ENCODE measurements around the gene GABRR3.

The GABRR3 gene

DNA sequence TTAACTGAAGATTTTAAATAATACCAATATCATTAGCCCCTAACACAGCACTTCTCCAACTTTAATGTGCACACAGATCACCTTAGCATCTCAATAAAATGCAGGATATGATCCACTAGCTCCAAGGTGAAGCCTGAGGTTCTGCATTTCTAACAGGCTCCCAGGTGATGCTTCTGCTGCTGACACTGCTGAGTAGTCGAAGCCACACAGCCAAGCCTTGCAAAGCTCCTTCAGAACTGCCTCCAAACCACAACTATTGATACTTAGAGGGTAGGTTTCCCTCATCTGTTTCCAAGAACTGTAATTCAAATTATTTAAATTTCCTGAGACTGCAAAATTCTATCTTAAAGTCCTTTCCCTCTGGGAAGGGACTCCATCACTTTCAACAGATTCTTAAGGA, 66.7 kb downstream of the GABRR3 start:
- TF ChIP-seq, protein P1, sequence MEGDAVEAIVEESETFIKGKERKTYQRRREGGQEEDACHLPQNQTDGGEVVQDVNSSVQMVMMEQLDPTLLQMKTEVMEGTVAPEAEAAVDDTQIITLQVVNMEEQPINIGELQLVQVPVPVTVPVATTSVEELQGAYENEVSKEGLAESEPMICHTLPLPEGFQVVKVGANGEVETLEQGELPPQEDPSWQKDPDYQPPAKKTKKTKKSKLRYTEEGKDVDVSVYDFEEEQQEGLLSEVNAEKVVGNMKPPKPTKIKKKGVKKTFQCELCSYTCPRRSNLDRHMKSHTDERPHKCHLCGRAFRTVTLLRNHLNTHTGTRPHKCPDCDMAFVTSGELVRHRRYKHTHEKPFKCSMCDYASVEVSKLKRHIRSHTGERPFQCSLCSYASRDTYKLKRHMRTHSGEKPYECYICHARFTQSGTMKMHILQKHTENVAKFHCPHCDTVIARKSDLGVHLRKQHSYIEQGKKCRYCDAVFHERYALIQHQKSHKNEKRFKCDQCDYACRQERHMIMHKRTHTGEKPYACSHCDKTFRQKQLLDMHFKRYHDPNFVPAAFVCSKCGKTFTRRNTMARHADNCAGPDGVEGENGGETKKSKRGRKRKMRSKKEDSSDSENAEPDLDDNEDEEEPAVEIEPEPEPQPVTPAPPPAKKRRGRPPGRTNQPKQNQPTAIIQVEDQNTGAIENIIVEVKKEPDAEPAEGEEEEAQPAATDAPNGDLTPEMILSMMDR (IDR thresholded peaks at IDR 0.05; ENCODE audit: low read depth, low read length) = no peak
- no peak for DNase-seq (ENCODE audit: extremely low read depth, low read depth)

DNA sequence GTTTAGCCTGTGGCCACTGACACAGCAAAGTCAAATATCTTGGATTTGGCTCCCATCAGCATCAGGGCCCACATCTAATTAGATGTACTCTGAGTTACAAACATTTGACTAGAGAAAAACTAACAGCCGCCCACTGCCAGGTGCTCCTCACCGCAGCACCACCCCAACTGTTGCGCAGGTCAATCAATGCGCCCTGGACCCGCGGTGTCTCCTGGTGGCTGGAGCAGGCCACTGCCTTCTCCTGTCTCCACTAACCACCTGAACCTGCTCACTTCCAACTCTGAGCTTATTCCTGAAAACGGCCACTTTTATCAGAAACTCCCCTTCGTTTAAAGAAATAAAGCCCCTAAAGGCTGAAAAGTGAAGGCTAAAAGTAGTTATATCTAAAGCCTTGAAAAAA, 67.1 kb downstream of the GABRR3 start:
- no peak for DNase-seq (ENCODE audit: extremely low read depth, low read depth)
- TF ChIP-seq, protein P1 (IDR thresholded peaks at IDR 0.05; ENCODE audit: low read depth, low read length) = no peak

- no peak for DNase-seq (ENCODE audit: extremely low read depth, low read depth)
- TF ChIP-seq, protein P1 (IDR thresholded peaks at IDR 0.05; ENCODE audit: low read depth, low read length) = no peak
Measured at GRCh38 chr3:97960993-97961766, 73.9 kb downstream of the GABRR3 start.

DNA sequence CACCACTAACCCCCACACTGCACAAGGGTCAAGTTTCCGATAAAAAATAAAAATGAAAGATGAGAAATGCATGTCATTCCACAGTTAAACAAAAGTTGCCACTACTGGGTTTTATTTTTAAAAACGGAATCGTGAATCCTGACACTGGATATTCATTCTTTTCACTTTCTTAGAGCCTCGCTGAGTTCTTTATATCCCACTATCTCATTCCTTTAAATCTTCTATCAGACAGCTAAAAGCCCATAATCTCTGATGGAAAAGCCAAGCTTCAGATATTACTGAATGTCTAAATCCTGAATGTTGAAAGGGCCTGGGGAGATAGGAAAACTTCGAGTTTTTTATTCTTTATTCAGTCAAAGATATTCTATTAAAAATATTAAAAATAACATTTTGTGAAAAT, 74.6 kb downstream of the GABRR3 start:
- TF ChIP-seq, protein P1 (IDR thresholded peaks at IDR 0.05; ENCODE audit: low read depth, low read length) = no peak
- no peak for DNase-seq (ENCODE audit: extremely low read depth, low read depth)

DNA sequence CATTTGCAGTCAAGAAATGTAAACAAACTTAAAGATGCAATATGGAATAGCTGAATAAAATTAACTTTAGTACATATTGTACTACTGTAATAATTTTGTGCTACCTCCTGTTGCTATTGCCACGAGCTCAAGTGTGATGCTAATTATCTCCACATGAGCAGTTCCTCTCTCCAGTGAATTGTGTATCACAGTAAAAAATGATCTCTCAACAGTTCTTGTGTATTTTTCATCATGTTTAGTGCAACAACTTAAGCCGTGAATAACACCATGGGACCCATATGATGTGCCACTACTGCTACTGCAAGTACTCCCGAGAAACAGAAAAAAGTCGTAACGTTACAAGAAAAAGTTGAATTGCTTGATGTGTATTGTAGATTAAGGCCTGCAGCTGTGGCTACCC, 75.2 kb downstream of the GABRR3 start:
- no peak for DNase-seq (ENCODE audit: extremely low read depth, low read depth)
- TF ChIP-seq, protein P1 (IDR thresholded peaks at IDR 0.05; ENCODE audit: low read depth, low read length) = no peak

GRCh38 chr3:97958796-97959195, 76.3 kb downstream of the GABRR3 start:
- DNase-seq (ENCODE audit: extremely low read depth, low read depth) = no peak
- TF ChIP-seq, protein P1 (IDR thresholded peaks at IDR 0.05; ENCODE audit: low read depth, low read length) = no peak

- no peak for DNase-seq (ENCODE audit: extremely low read depth, low read depth)
- TF ChIP-seq, protein P1 (IDR thresholded peaks at IDR 0.05; ENCODE audit: low read depth, low read length) = no peak
Measured at GRCh38 chr3:97958396-97958795, 76.7 kb downstream of the GABRR3 start.

Data from AG09319 (cell line).